Upper lobe of right lung (tissue), 1 donor: ENCODE results near the gene MGAT4A. TPM values are rescaled to one million over a fixed set of nuclear protein-coding genes. Genes with fewer than 3 reads are reported as not detected.
"Not testable (repeated sequence)": the region's sequence is repeated elsewhere in the genome, so short reads cannot be mapped to it uniquely, and the experiment has no call there.

Experiments
- ATAC-seq: fragments of 200-7000 bp; cut with Tn5 transposase; one replicate; pipeline ENCODE4 v1.9.1; 2020; ENCODE audit warnings: mild to moderate bottlenecking, moderate library complexity
- DNase-seq: peaks from one replicate; pipeline ENCODE4 v3.0.0-alpha.2; 2020
- H3K27ac ChIP-seq: fragments of 200-600 bp; one replicate; pipeline ENCODE4 v1.8.0; 2022
- H3K27me3 ChIP-seq: fragments of 200-600 bp; one replicate; pipeline ENCODE4 v1.8.0; 2022; ENCODE audit warnings: mild to moderate bottlenecking
- H3K36me3 ChIP-seq: fragments of 200-600 bp; one replicate; pipeline ENCODE4 v1.8.0; 2022
- H3K4me1 ChIP-seq: fragments of 200-600 bp; one replicate; pipeline ENCODE4 v1.8.0; 2022
- H3K4me3 ChIP-seq: fragments of 200-600 bp; one replicate; pipeline ENCODE4 v1.8.0; 2022; ENCODE audit warnings: mild to moderate bottlenecking
- H3K9me3 ChIP-seq: fragments of 200-600 bp; one replicate; pipeline ENCODE4 v1.8.0; 2022
- CTCF ChIP-seq: fragments of 200-600 bp; IDR thresholded peaks from one replicate; pipeline ENCODE4 v1.8.0; 2022; ENCODE audit warnings: antibody characterized with exemption
- intact Hi-C: fragments of 100-400 bp; cut with DNase I; formaldehyde crosslinking; loops from one replicate; pipeline ENCODE4 v1.11.0; 2022
- total RNA-seq: library from RNA; stranded (reverse); fragmentation: NEBNext Ultra II Directional; extraction: Animal tissue kit (Norgen Biotek cat#: 25700); gene quantifications from one replicate; pipeline ENCODE4 v1.2.1, GENCODE V29; 2021
- donor health status: DM: no; HTN: yes; CAD: no; lungs with severe emphysema.

The MGAT4A gene
- total RNA-seq, 1 donor from 2014 or later, result 85.8 TPM

GRCh38 chr2:98598781-98599428, 132.0 kb downstream of the MGAT4A start:
- intact Hi-C loops, result no loop called here
- no peak for DNase-seq
- no peak for TF ChIP-seq CTCF
- Histone ChIP-seq H3K4me3 (no peak overlapping the region), H3K9me3 (no peaks in the 10 kb centered on the region), H3K36me3 (peaks cover 59% of the 10 kb centered on the region), H3K27me3 (no peaks in the 10 kb centered on the region), H3K27ac (no peak overlapping the region), H3K4me1 (peaks cover 5% of the 10 kb centered on the region)
- no peak for ATAC-seq

DNA sequence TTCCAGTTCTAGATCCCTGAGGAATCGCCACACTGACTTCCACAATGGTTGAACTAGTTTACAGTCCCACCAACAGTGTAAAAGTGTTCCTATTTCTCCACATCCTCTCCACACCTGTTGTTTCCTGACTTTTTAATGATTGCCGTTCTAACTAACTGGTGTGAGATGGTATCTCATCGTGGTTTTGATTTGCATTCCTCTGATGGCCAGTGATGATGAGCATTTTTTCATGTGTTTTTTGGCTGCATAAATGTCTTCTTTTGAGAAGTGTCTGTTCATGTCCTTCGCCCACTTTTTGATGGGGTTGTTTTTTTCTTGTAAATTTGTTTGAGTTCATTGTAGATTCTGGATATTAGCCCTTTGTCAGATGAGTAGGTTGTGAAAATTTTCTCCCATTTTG, 136.3 kb downstream of the MGAT4A start:
- H3K27me3 ChIP-seq, H3K4me3 ChIP-seq, DNase-seq, H3K27ac ChIP-seq, ATAC-seq, H3K4me1 ChIP-seq, intact Hi-C loops, H3K9me3 ChIP-seq: not testable (repeated sequence)
- H3K36me3 ChIP-seq, result peaks cover 34% of the 10 kb centered on the region

DNA sequence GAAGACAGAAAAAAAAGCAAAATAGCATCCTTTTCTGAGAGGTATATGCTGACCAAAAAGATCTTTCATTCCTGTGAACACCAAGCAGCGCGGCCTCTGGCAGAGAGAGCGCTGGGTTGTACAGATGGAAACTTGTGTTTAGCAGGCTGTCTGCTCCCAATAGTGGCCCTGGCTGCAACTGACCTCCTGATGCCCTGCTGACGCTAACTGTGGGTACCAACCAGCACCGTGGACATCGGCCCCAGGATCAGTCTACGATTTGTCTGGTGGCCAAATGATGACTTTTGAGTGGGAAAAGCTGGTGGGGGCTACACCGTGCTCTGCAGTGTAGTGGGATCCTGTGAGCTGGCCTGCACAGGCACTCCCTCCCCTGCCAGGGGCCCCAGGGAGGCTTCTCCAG, 138.4 kb downstream of the MGAT4A start:
- no peaks in the 10 kb centered on the region for H3K27me3 ChIP-seq
- no peak overlapping the region for H3K27ac ChIP-seq
- no peak for ATAC-seq
- intact Hi-C loops, result no loop called here
- H3K4me3 ChIP-seq, result no peak overlapping the region
- TF ChIP-seq CTCF, result no peak
- H3K9me3 ChIP-seq, result no peaks in the 10 kb centered on the region
- DNase-seq, result no peak
- peaks cover 27% of the 10 kb centered on the region for H3K36me3 ChIP-seq
- H3K4me1 ChIP-seq, result no peaks in the 10 kb centered on the region

DNA sequence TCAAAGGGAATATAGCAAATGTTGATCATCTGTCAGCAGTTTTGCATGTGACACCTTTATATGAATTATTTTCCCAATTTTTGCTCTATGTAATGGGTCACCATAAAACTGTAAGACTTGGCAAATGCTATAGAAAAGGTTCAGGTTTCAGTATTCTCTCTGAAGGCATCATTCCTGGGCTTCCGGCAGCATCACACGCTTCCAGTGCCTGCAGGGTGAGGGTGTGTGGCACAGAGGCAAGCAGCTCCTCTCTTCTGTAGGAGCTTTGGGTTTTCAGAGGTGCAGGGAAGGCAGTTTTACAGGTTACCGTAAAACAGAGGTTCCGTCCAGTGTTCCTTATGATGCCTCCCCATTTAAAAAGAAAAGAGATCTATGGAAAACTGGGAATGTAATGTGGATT, 141.4 kb downstream of the MGAT4A start:
- ATAC-seq (no peak), DNase-seq (no peak)
- Histone ChIP-seq H3K36me3 (peaks cover 45% of the 10 kb centered on the region), H3K4me3 (no peak overlapping the region), H3K27me3 (no peaks in the 10 kb centered on the region), H3K4me1 (no peaks in the 10 kb centered on the region), H3K27ac (no peak overlapping the region), H3K9me3 (no peaks in the 10 kb centered on the region)
- intact Hi-C loops, result no loop called here
- TF ChIP-seq CTCF, result no peak

DNA sequence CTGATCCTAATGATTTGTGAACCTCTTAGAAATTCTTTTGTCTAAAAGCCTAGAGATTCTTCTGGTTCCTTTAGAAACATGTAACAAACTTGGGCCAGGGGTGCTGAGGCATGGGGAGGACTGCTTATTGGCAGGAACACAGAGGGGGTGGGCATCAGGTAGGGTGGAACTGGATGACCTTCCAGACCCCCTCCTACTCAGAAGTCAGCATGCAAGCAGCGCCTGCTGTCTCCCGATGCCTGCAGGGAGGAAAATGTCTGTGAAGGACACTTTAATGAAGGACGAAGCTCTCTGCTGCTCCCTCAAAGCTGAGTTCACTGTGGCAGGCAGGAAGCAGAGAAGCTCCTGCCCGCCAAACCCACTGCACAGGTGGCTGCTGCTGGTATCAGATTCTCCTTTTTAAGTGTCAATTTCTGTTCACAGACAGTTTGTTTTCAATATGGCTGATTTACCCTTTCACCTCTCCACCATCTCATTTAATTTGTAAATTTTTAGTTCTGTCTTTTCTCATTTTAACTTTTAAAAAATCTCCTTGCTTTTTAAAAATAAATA, 142.0 kb downstream of the MGAT4A start:
- no peak for ATAC-seq
- no peaks in the 10 kb centered on the region for H3K4me1 ChIP-seq
- H3K36me3 ChIP-seq, result peaks cover 51% of the 10 kb centered on the region
- no peaks in the 10 kb centered on the region for H3K27me3 ChIP-seq
- no peak for TF ChIP-seq CTCF
- DNase-seq, result no peak
- intact Hi-C loops, result no loop called here
- no peak overlapping the region for H3K4me3 ChIP-seq
- no peak overlapping the region for H3K27ac ChIP-seq
- H3K9me3 ChIP-seq, result no peaks in the 10 kb centered on the region

DNA sequence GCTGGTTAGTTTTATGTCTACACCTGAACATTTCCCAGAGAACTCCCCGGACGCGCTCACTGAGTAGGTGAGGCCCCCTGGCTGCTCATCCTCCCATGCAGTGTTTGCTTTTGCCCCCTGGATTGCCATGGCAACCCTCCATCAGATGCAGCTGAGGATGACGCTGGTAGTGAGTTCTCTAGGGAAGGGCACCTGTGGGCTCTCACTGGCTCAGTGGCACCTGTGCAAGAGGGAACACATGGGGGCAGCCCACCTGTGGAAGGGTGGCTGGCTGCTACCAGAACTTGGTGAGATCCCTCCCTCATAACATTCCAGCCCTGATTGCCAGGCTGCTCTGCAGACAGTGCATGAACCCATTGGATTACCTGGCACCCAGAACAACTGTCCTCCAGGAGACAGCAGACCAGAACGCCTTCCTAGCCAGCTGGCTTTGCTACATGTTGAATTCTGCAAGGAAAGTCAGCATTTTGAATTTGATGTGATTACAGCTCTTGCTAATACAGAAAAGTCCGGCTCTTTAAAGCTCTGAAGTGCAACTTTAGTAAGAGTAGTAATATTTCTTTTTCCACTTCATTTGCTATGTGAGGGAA, 144.3 kb downstream of the MGAT4A start:
- ATAC-seq (no peak), DNase-seq (no peak)
- Histone ChIP-seq H3K4me1 (no peaks in the 10 kb centered on the region), H3K9me3 (no peaks in the 10 kb centered on the region), H3K36me3 (peaks cover 57% of the 10 kb centered on the region), H3K4me3 (no peak overlapping the region), H3K27ac (no peak overlapping the region), H3K27me3 (no peaks in the 10 kb centered on the region)
- TF ChIP-seq CTCF, result no peak
- intact Hi-C loops, result no loop called here
